ENCODE results near the gene KRTAP10-10. TPM values are rescaled to one million over a fixed set of nuclear protein-coding genes. Genes with fewer than 3 reads are reported as not detected.

KRTAP10-10 gene
- total and polyA plus RNA-seq, 2 donors (not counting 1 experiment from before 2014, with no cell fraction given) = not detected

- no peaks in the 10 kb centered on the region for H3K4me1 ChIP-seq (ENCODE audit: control insufficient read depth, extremely low read depth, insufficient read depth, low read length)
- no peaks in the 10 kb centered on the region for H4K20me1 ChIP-seq (ENCODE audit: control insufficient read depth, extremely low read depth, insufficient read depth, low read length)
- no peak overlapping the region for H3K4me2 ChIP-seq (ENCODE audit: extremely low read depth, insufficient read depth, low read length)
- no peak overlapping the region for H3K9ac ChIP-seq (ENCODE audit: insufficient read depth, low read length)
- no peak overlapping the region for H3K4me3 ChIP-seq (replicated peaks in 1 of 4; ENCODE audit: control extremely low read depth in 1 of 4, insufficient read depth in 1 of 4, low read depth in 3 of 4, low read length in 4 of 4)
- no peak for DNase-seq (ENCODE audit: low read depth in 2 of 2)
- H2AFZ ChIP-seq (ENCODE audit: low read length) = no peak overlapping the region
- H3K27me3 ChIP-seq (ENCODE audit: control insufficient read depth, insufficient read depth, low read length) = no peaks in the 10 kb centered on the region
- no peak for TF ChIP-seq EZH2 (IDR thresholded peaks at IDR 0.05; ENCODE audit: low read length, missing control alignments)
- TF ChIP-seq, protein P1, sequence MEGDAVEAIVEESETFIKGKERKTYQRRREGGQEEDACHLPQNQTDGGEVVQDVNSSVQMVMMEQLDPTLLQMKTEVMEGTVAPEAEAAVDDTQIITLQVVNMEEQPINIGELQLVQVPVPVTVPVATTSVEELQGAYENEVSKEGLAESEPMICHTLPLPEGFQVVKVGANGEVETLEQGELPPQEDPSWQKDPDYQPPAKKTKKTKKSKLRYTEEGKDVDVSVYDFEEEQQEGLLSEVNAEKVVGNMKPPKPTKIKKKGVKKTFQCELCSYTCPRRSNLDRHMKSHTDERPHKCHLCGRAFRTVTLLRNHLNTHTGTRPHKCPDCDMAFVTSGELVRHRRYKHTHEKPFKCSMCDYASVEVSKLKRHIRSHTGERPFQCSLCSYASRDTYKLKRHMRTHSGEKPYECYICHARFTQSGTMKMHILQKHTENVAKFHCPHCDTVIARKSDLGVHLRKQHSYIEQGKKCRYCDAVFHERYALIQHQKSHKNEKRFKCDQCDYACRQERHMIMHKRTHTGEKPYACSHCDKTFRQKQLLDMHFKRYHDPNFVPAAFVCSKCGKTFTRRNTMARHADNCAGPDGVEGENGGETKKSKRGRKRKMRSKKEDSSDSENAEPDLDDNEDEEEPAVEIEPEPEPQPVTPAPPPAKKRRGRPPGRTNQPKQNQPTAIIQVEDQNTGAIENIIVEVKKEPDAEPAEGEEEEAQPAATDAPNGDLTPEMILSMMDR (conservative IDR thresholded peaks at IDR 0.05 in 1 of 2, IDR thresholded peaks at IDR 0.05 in 1 of 2; ENCODE audit: low read depth in 1 of 2, low read length in 2 of 2) = no peak
- H3K79me2 ChIP-seq (ENCODE audit: control insufficient read depth, insufficient read depth, low read length) = no peaks in the 10 kb centered on the region
- no peak overlapping the region for H3K27ac ChIP-seq (ENCODE audit: insufficient read depth, low read length)
- no peaks in the 10 kb centered on the region for H3K36me3 ChIP-seq (ENCODE audit: control insufficient read depth, insufficient read depth, low read length)
- H3K9me3 ChIP-seq (ENCODE audit: control insufficient read depth, insufficient read depth, low read depth, low read length) = no peaks in the 10 kb centered on the region
These were observed 25.6 kb upstream of the KRTAP10-10 start for GRCh38 chr21:44611551-44611950.

- no peaks in the 10 kb centered on the region for H3K79me2 ChIP-seq (ENCODE audit: control insufficient read depth, insufficient read depth, low read length)
- H3K4me1 ChIP-seq (ENCODE audit: control insufficient read depth, extremely low read depth, insufficient read depth, low read length) = no peaks in the 10 kb centered on the region
- H3K27ac ChIP-seq (ENCODE audit: insufficient read depth, low read length) = no peak within 1 kb of the TSS
- H3K9ac ChIP-seq (ENCODE audit: insufficient read depth, low read length) = no peak within 1 kb of the TSS
- H3K9me3 ChIP-seq (ENCODE audit: control insufficient read depth, insufficient read depth, low read depth, low read length) = no peaks in the 10 kb centered on the region
- no peaks in the 10 kb centered on the region for H4K20me1 ChIP-seq (ENCODE audit: control insufficient read depth, extremely low read depth, insufficient read depth, low read length)
- no peaks in the 10 kb centered on the region for H3K27me3 ChIP-seq (ENCODE audit: control insufficient read depth, insufficient read depth, low read length)
- TF ChIP-seq EZH2 (IDR thresholded peaks at IDR 0.05; ENCODE audit: low read length, missing control alignments) = no peak
- TF ChIP-seq, protein P1 (conservative IDR thresholded peaks at IDR 0.05 in 1 of 2, IDR thresholded peaks at IDR 0.05 in 1 of 2; ENCODE audit: low read depth in 1 of 2, low read length in 2 of 2) = no peak
- no peak for DNase-seq (ENCODE audit: low read depth in 2 of 2)
- no peak within 1 kb of the TSS for H3K4me3 ChIP-seq (replicated peaks in 1 of 4; ENCODE audit: control extremely low read depth in 1 of 4, insufficient read depth in 1 of 4, low read depth in 3 of 4, low read length in 4 of 4)
- H3K4me2 ChIP-seq (ENCODE audit: extremely low read depth, insufficient read depth, low read length) = no peak within 1 kb of the TSS
- no peak within 1 kb of the TSS for H2AFZ ChIP-seq (ENCODE audit: low read length)
- no peaks in the 10 kb centered on the region for H3K36me3 ChIP-seq (ENCODE audit: control insufficient read depth, insufficient read depth, low read length)
These were observed 25.1 kb upstream of the KRTAP10-10 start, which contains the start of gene KRTAP10-8 for GRCh38 chr21:44612029-44612486. Gene KRTAP10-8 (plus strand): TSS chr21:44612079. CDS start chr21:44612101, 22 bp downstream.

- H3K36me3 ChIP-seq (ENCODE audit: control insufficient read depth, insufficient read depth, low read length) = no peaks in the 10 kb centered on the region
- no peak overlapping the region for H3K4me2 ChIP-seq (ENCODE audit: extremely low read depth, insufficient read depth, low read length)
- no peak overlapping the region for H3K9ac ChIP-seq (ENCODE audit: insufficient read depth, low read length)
- no peaks in the 10 kb centered on the region for H3K4me1 ChIP-seq (ENCODE audit: control insufficient read depth, extremely low read depth, insufficient read depth, low read length)
- no peaks in the 10 kb centered on the region for H4K20me1 ChIP-seq (ENCODE audit: control insufficient read depth, extremely low read depth, insufficient read depth, low read length)
- H3K9me3 ChIP-seq (ENCODE audit: control insufficient read depth, insufficient read depth, low read depth, low read length) = no peaks in the 10 kb centered on the region
- no peaks in the 10 kb centered on the region for H3K27me3 ChIP-seq (ENCODE audit: control insufficient read depth, insufficient read depth, low read length)
- no peaks in the 10 kb centered on the region for H3K79me2 ChIP-seq (ENCODE audit: control insufficient read depth, insufficient read depth, low read length)
- H3K27ac ChIP-seq (ENCODE audit: insufficient read depth, low read length) = no peak overlapping the region
- H3K4me3 ChIP-seq (replicated peaks in 1 of 4; ENCODE audit: control extremely low read depth in 1 of 4, insufficient read depth in 1 of 4, low read depth in 3 of 4, low read length in 4 of 4) = no peak overlapping the region
- H2AFZ ChIP-seq (ENCODE audit: low read length) = no peak overlapping the region
- no peak for DNase-seq (ENCODE audit: low read depth in 2 of 2)
- TF ChIP-seq, protein P1 (conservative IDR thresholded peaks at IDR 0.05 in 1 of 2, IDR thresholded peaks at IDR 0.05 in 1 of 2; ENCODE audit: low read depth in 1 of 2, low read length in 2 of 2) = no peak
- no peak for TF ChIP-seq EZH2 (IDR thresholded peaks at IDR 0.05; ENCODE audit: low read length, missing control alignments)
These were observed 24.4 kb upstream of the KRTAP10-10 start for GRCh38 chr21:44612669-44613229.

All from fibroblast of lung (primary cell).